Fibroblast of lung (primary cell): ENCODE data around the gene GRB2. TPM values are rescaled to one million over a fixed set of nuclear protein-coding genes. Genes with fewer than 3 reads are reported as not detected.

Source experiments
- DNase-seq, 2 donors: peaks; one replicate each; pipeline versions ENCODE4 v3.0.0 to v3.0.0-alpha.2; 2010; ENCODE audit warnings: low read depth in 2 of 2
- H2AFZ ChIP-seq: 2 replicates; pipeline ENCODE4 v1.5.1; 2012; ENCODE audit warnings: low read length, control low read depth, inconsistent platforms
- H3K27ac ChIP-seq: 2 replicates; pipeline ENCODE4 v1.5.1; 2011; ENCODE audit warnings: low read length, control low read depth; ENCODE audit not compliant: insufficient read depth
- H3K27me3 ChIP-seq: 2 replicates; pipeline ENCODE4 v1.5.1; 2011; ENCODE audit warnings: mild to moderate bottlenecking, low read length; ENCODE audit not compliant: control insufficient read depth, insufficient read depth
- H3K36me3 ChIP-seq: 2 replicates; pipeline ENCODE4 v1.5.1; 2011; ENCODE audit warnings: low read length; ENCODE audit not compliant: control insufficient read depth, insufficient read depth
- H3K4me1 ChIP-seq: 2 replicates; pipeline ENCODE4 v1.5.1; 2011; ENCODE audit warnings: low read length; ENCODE audit not compliant: control insufficient read depth, insufficient read depth; ENCODE audit errors: extremely low read depth
- H3K4me2 ChIP-seq: 2 replicates; pipeline ENCODE4 v1.5.1; 2011; ENCODE audit warnings: low read length, control low read depth; ENCODE audit not compliant: insufficient read depth; ENCODE audit errors: extremely low read depth
- H3K4me3 ChIP-seq, 4 experiments: fragments of 200-600 bp in 1 of 4; sonication (generic) in 1 of 4; replicated peaks in 1 of 4; 2 replicates each; pipeline ENCODE4 v1.5.1; 2011 to 2016; ENCODE audit warnings: low read length in 4 of 4, low read depth in 3 of 4, mild to moderate bottlenecking in 3 of 4, control low read depth in 2 of 4, inconsistent platforms in 1 of 4, mixed read lengths in 1 of 4; ENCODE audit not compliant: insufficient read depth in 1 of 4; ENCODE audit errors: control extremely low read depth in 1 of 4
- H3K79me2 ChIP-seq: 2 replicates; pipeline ENCODE4 v1.5.1; 2012; ENCODE audit warnings: mild to moderate bottlenecking, low read length, inconsistent platforms; ENCODE audit not compliant: control insufficient read depth, insufficient read depth
- H3K9ac ChIP-seq: 2 replicates; pipeline ENCODE4 v1.5.1; 2011; ENCODE audit warnings: mild to moderate bottlenecking, low read length, control low read depth; ENCODE audit not compliant: insufficient read depth
- H3K9me3 ChIP-seq: 2 replicates; pipeline ENCODE4 v1.5.1; 2012; ENCODE audit warnings: low read depth, low read length; ENCODE audit not compliant: control insufficient read depth, insufficient read depth
- H4K20me1 ChIP-seq: 2 replicates; pipeline ENCODE4 v1.5.1; 2011; ENCODE audit warnings: low read length; ENCODE audit not compliant: control insufficient read depth, insufficient read depth; ENCODE audit errors: extremely low read depth
- EZH2 ChIP-seq: IDR thresholded peaks from 2 replicates; pipeline ENCODE4 v1.5.1; 2012; ENCODE audit warnings: low read length, control low read depth, mild to moderate bottlenecking; ENCODE audit errors: missing control alignments
- polyA plus RNA-seq, 2 donors: library from polyadenylated mRNA; depleted of rRNA in 1 of 2; stranded (reverse) in 1 of 2; unstranded in 1 of 2; fragments of >200 nt; gene quantifications; 2 replicates each; pipeline ENCODE4 v1.2.1, GENCODE V29; 2011 to 2012; ENCODE audit warnings: missing spikeins in 1 of 2
- total RNA-seq: library from RNA; depleted of rRNA; stranded (reverse); fragments of >200 nt; gene quantifications from 2 replicates; pipeline ENCODE4 v1.2.1, GENCODE V29; 2014
- TF ChIP-seq, protein P1 (sequence below), 2 donors: IDR thresholded peaks in 1 of 2; conservative IDR thresholded peaks in 1 of 2; 1 replicate in 1 of 2; 2 replicates in 1 of 2; pipeline ENCODE4 v1.5.1; 2011 to 2012; ENCODE audit warnings: low read length in 2 of 2, control low read depth in 1 of 2, inconsistent platforms in 1 of 2, low read depth in 1 of 2, mild to moderate bottlenecking in 1 of 2

GRB2 gene
- total and polyA plus RNA-seq, 2 donors (not counting 1 experiment from before 2014, with no cell fraction given), result 68.9 to 69.7 TPM

GRCh38 chr17:75397217-75397616 is 8.3 kb downstream of the GRB2 start:
- Histone ChIP-seq H3K79me2 (peaks cover 90% of the 10 kb centered on the region), H3K4me2 (no peak overlapping the region), H2AFZ (no peak overlapping the region), H3K36me3 (no peaks in the 10 kb centered on the region), H3K4me1 (peaks cover 2% of the 10 kb centered on the region), H3K9me3 (no peaks in the 10 kb centered on the region), H3K27ac (no peak overlapping the region), H3K27me3 (no peaks in the 10 kb centered on the region), H3K4me3 (no peak overlapping the region), H4K20me1 (no peaks in the 10 kb centered on the region), H3K9ac (no peak overlapping the region)
- no peak for TF ChIP-seq EZH2
- TF ChIP-seq, protein P1, sequence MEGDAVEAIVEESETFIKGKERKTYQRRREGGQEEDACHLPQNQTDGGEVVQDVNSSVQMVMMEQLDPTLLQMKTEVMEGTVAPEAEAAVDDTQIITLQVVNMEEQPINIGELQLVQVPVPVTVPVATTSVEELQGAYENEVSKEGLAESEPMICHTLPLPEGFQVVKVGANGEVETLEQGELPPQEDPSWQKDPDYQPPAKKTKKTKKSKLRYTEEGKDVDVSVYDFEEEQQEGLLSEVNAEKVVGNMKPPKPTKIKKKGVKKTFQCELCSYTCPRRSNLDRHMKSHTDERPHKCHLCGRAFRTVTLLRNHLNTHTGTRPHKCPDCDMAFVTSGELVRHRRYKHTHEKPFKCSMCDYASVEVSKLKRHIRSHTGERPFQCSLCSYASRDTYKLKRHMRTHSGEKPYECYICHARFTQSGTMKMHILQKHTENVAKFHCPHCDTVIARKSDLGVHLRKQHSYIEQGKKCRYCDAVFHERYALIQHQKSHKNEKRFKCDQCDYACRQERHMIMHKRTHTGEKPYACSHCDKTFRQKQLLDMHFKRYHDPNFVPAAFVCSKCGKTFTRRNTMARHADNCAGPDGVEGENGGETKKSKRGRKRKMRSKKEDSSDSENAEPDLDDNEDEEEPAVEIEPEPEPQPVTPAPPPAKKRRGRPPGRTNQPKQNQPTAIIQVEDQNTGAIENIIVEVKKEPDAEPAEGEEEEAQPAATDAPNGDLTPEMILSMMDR (conservative IDR thresholded peaks at IDR 0.05 in 1 of 2, IDR thresholded peaks at IDR 0.05 in 1 of 2; ENCODE audit: low read depth in 1 of 2, low read length in 2 of 2), result no peak
- DNase-seq, result no peak

DNA sequence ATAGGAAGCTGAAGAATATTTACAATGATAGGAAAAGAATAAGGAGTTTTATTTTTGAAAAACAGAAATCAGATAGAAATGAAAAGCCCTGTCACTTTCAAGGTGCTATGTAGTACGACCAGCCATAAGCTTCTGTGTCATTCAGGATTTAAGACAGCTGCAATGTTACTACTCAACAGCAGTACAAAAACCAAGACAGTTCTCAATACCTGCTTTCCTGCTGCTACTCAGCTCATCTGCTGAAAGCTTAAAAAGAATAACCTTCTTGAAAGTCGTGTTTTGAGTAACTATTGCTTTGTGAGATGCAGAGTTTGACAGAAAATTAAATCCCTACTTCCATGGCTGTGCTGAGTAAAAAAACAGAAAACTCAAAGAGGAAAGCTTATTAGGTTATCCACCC is 8.7 kb downstream of the GRB2 start:
- Histone ChIP-seq H4K20me1 (no peaks in the 10 kb centered on the region), H3K9ac (no peak overlapping the region), H3K9me3 (no peaks in the 10 kb centered on the region), H3K79me2 (peaks cover 90% of the 10 kb centered on the region), H3K36me3 (no peaks in the 10 kb centered on the region), H2AFZ (no peak overlapping the region), H3K4me1 (peaks cover 2% of the 10 kb centered on the region), H3K27me3 (no peaks in the 10 kb centered on the region), H3K27ac (no peak overlapping the region), H3K4me2 (no peak overlapping the region), H3K4me3 (no peak overlapping the region)
- DNase-seq, result no peak
- no peak for TF ChIP-seq EZH2
- TF ChIP-seq, protein P1 (conservative IDR thresholded peaks at IDR 0.05 in 1 of 2, IDR thresholded peaks at IDR 0.05 in 1 of 2; ENCODE audit: low read depth in 1 of 2, low read length in 2 of 2), result no peak

GRCh38 chr17:75396025-75396424 is 9.5 kb downstream of the GRB2 start:
- no peak for DNase-seq
- Histone ChIP-seq H3K4me3 (no peak overlapping the region), H3K27ac (no peak overlapping the region), H3K27me3 (no peaks in the 10 kb centered on the region), H3K4me1 (peaks cover 2% of the 10 kb centered on the region), H3K36me3 (no peaks in the 10 kb centered on the region), H3K9ac (no peak overlapping the region), H4K20me1 (no peaks in the 10 kb centered on the region), H3K9me3 (no peaks in the 10 kb centered on the region), H3K79me2 (peaks cover 91% of the 10 kb centered on the region), H2AFZ (no peak overlapping the region), H3K4me2 (no peak overlapping the region)
- no peak for TF ChIP-seq EZH2
- TF ChIP-seq, protein P1 (conservative IDR thresholded peaks at IDR 0.05 in 1 of 2, IDR thresholded peaks at IDR 0.05 in 1 of 2; ENCODE audit: low read depth in 1 of 2, low read length in 2 of 2), result no peak
